HCT116 (cell line): ENCODE data around the gene OSBPL1A. TPM values are rescaled to one million over a fixed set of nuclear protein-coding genes. Genes with fewer than 3 reads are reported as not detected.
"Not testable (repeated sequence)": the region's sequence is repeated elsewhere in the genome, so short reads cannot be mapped to it uniquely, and the experiment has no call there.

ENCODE experiments used
- ATAC-seq: fragments of 200-7000 bp; cut with Tn5 transposase; 2 replicates; pipeline ENCODE4 v1.9.1; 2020; ENCODE audit warnings: mild to moderate bottlenecking, moderate library complexity
- BruUV-seq: library from RNA; stranded (reverse); fragments of 400-500 nt; replicated peaks from 2 replicates; lab custom pipeline; 2021; lab: Mats Ljungman, UMichigan
- CTCF ChIA-PET: fragments of 300-600 bp; sonication (Branson Sonifier 250); formaldehyde crosslinking; loops from one replicate; lab custom pipeline; 2021; ENCODE audit warnings: antibody characterized with exemption; lab: Charles Lee
- POLR2A ChIA-PET: fragments of 300-600, 350-600 bp; sonication (Branson Sonifier 250); formaldehyde crosslinking; loops from one replicate; lab custom pipeline; 2021; ENCODE audit warnings: antibody characterized with exemption; lab: Charles Lee
- RAD21 ChIA-PET, 2 experiments: fragments of 300-600 bp; sonication (Branson Sonifier 250); formaldehyde crosslinking; loops; one replicate each; lab custom pipeline; 2023; ENCODE audit warnings: low total read pairs in 2 of 2; ENCODE audit not compliant: uncharacterized antibody in 2 of 2, unreplicated experiment in 2 of 2, low non-redundant PET in 1 of 2; lab: Charles Lee
- DNase-seq: peaks from one replicate; pipeline ENCODE4 v3.0.0-alpha.2; 2010; ENCODE audit warnings: low read depth, low spot score
- H2AFZ ChIP-seq: fragments of 200-600 bp; shearing (Covaris generic), sonication (generic); 2 replicates; pipeline ENCODE4 v1.6.1; 2017; ENCODE audit warnings: low read depth, mixed run types, mixed read lengths, antibody characterized with exemption, low read length; ENCODE audit not compliant: poor library complexity, severe bottlenecking
- H3K27ac ChIP-seq: 2 replicates; pipeline ENCODE4 v1.5.1; 2012; ENCODE audit warnings: low read depth, low read length
- H3K27me3 ChIP-seq: fragments of 200-600 bp; sonication (generic); 2 replicates; pipeline ENCODE4 v1.6.1; 2016; ENCODE audit warnings: mixed run types, low read length, mixed read lengths; ENCODE audit not compliant: insufficient read depth
- H3K36me3 ChIP-seq, 2 experiments: fragments of 200-500 bp in 1 of 2; fragments of 200-600 bp in 1 of 2; sonication (Bioruptor generic) in 1 of 2; sonication (generic) in 1 of 2; 2 replicates each; pipeline versions ENCODE4 v1.5.1 to v1.6.1; 2014 to 2016; ENCODE audit warnings: low read length in 2 of 2, inconsistent platforms in 1 of 2, mixed read lengths in 1 of 2, mixed run types in 1 of 2; ENCODE audit not compliant: insufficient read depth in 2 of 2, control insufficient read depth in 1 of 2
- H3K4me1 ChIP-seq, 2 experiments: fragments of 200-600 bp in 1 of 2; sonication (generic) in 1 of 2; 2 replicates each; pipeline versions ENCODE4 v1.5.1 to v1.6.1; 2012 to 2017; ENCODE audit warnings: low read length in 2 of 2, inconsistent platforms in 1 of 2, mild to moderate bottlenecking in 1 of 2, mixed read lengths in 1 of 2, mixed run types in 1 of 2, moderate library complexity in 1 of 2; ENCODE audit not compliant: insufficient read depth in 2 of 2, control insufficient read depth in 1 of 2
- H3K4me2 ChIP-seq: fragments of 200-600 bp; sonication (generic); 2 replicates; pipeline ENCODE4 v1.6.1; 2017; ENCODE audit warnings: mixed run types, low read length, mixed read lengths
- H3K4me3 ChIP-seq, 2 experiments: fragments of 200-600 bp in 1 of 2; sonication (generic) in 1 of 2; replicated peaks in 1 of 2; 2 replicates each; pipeline ENCODE4 v1.5.1; 2011 to 2016; ENCODE audit warnings: low read length in 2 of 2, control low read depth in 1 of 2, low read depth in 1 of 2, mild to moderate bottlenecking in 1 of 2, mixed read lengths in 1 of 2, mixed run types in 1 of 2
- H3K79me2 ChIP-seq: fragments of 200-600 bp; sonication (generic); 2 replicates; pipeline ENCODE4 v1.6.1; 2017; ENCODE audit warnings: mild to moderate bottlenecking, mixed run types, low read length, moderate library complexity, mixed read lengths; ENCODE audit not compliant: insufficient read depth
- H3K9ac ChIP-seq: fragments of 200-600 bp; sonication (generic); 2 replicates; pipeline ENCODE4 v1.6.1; 2016; ENCODE audit warnings: low read length, mixed read lengths
- H3K9me2 ChIP-seq: fragments of 200-600 bp; sonication (generic), shearing (Covaris generic); 2 replicates; pipeline ENCODE4 v1.6.1; 2017; ENCODE audit warnings: mixed run types, mild to moderate bottlenecking, moderate library complexity; ENCODE audit not compliant: insufficient read depth
- H3K9me3 ChIP-seq, 2 experiments: fragments of 200-500 bp in 1 of 2; fragments of 200-600 bp in 1 of 2; sonication (Bioruptor generic) in 1 of 2; sonication (generic) in 1 of 2; 2 replicates each; pipeline ENCODE4 v1.6.1; 2014 to 2017; ENCODE audit warnings: low read length in 2 of 2, mixed read lengths in 2 of 2, inconsistent platforms in 1 of 2, low read depth in 1 of 2, mild to moderate bottlenecking in 1 of 2, mixed run types in 1 of 2, moderate library complexity in 1 of 2; ENCODE audit not compliant: control insufficient read depth in 1 of 2, insufficient read depth in 1 of 2
- H4K20me1 ChIP-seq: fragments of 200-600 bp; sonication (generic), shearing (Covaris generic); 2 replicates; pipeline ENCODE4 v1.6.1; 2017; ENCODE audit warnings: mixed run types, mild to moderate bottlenecking, moderate library complexity; ENCODE audit not compliant: insufficient read depth
- ATF3 ChIP-seq: IDR thresholded peaks from 2 replicates; pipeline ENCODE4 v1.6.1; 2012
- CBX3 ChIP-seq: IDR thresholded peaks from 2 replicates; pipeline ENCODE4 v1.6.1; 2012; ENCODE audit warnings: low read depth
- CEBPB ChIP-seq: IDR thresholded peaks from 2 replicates; pipeline ENCODE4 v1.6.1; 2012; ENCODE audit warnings: low read depth
- CTCF ChIP-seq, 3 experiments: fragments of 200-600 bp in 1 of 3; sonication (generic) in 1 of 3; IDR thresholded peaks in 2 of 3; conservative IDR thresholded peaks in 1 of 3; 2 replicates each; pipeline ENCODE4 v1.5.1; 2012 to 2017; ENCODE audit warnings: low read depth in 2 of 3, low read length in 2 of 3, antibody characterized with exemption in 1 of 3, borderline replicate concordance in 1 of 3, control low read depth in 1 of 3, mild to moderate bottlenecking in 1 of 3, mixed read lengths in 1 of 3, mixed run types in 1 of 3, moderate library complexity in 1 of 3; ENCODE audit not compliant: insufficient read depth in 1 of 3
- EGR1 ChIP-seq: IDR thresholded peaks from 2 replicates; pipeline ENCODE4 v1.6.1; 2012; ENCODE audit warnings: low read depth
- ELF1 ChIP-seq: IDR thresholded peaks from 2 replicates; pipeline ENCODE4 v1.6.1; 2012; ENCODE audit warnings: low read depth, borderline replicate concordance
- EZH2 ChIP-seq: fragments of 200-600 bp; sonication (generic); IDR thresholded peaks from 2 replicates; pipeline ENCODE4 v1.6.1; 2017; ENCODE audit warnings: antibody characterized with exemption, mixed run types
- FOSL1 ChIP-seq: IDR thresholded peaks from 2 replicates; pipeline ENCODE4 v1.6.1; 2012; ENCODE audit warnings: low read depth
- MAX ChIP-seq: IDR thresholded peaks from 2 replicates; pipeline ENCODE4 v1.6.1; 2012
- POLR2A ChIP-seq: IDR thresholded peaks from 2 replicates; pipeline ENCODE4 v1.7.0; 2011; ENCODE audit warnings: borderline replicate concordance; ENCODE audit not compliant: insufficient read depth, insufficient read length; ENCODE audit errors: extremely low read depth
- RAD21 ChIP-seq: IDR thresholded peaks from 2 replicates; pipeline ENCODE4 v1.6.1; 2012; ENCODE audit warnings: low read depth, mild to moderate bottlenecking
- SRF ChIP-seq: IDR thresholded peaks from 2 replicates; pipeline ENCODE4 v1.6.1; 2012; ENCODE audit warnings: low read depth
- TCF7L2 ChIP-seq: IDR thresholded peaks from 2 replicates; pipeline ENCODE4 v1.7.0; 2011; ENCODE audit warnings: borderline replicate concordance, inconsistent platforms; ENCODE audit not compliant: insufficient read depth, insufficient read length; ENCODE audit errors: extremely low read depth
- YY1 ChIP-seq: IDR thresholded peaks from 2 replicates; pipeline ENCODE4 v1.6.1; 2011; ENCODE audit warnings: low read length, low read depth, moderate library complexity, mild to moderate bottlenecking; ENCODE audit not compliant: insufficient replicate concordance; ENCODE audit errors: extremely low read depth
- ZBTB33 ChIP-seq: IDR thresholded peaks from 2 replicates; pipeline ENCODE4 v1.6.1; 2011; ENCODE audit warnings: mild to moderate bottlenecking, low read length, moderate library complexity; ENCODE audit not compliant: insufficient replicate concordance; ENCODE audit errors: extremely low read depth
- ZFX ChIP-seq: fragments of 450-650 bp; IDR thresholded peaks from 2 replicates; pipeline ENCODE4 v1.6.1; 2017
- ZNF274 ChIP-seq: fragments of 200-500 bp; sonication (Bioruptor generic); IDR thresholded peaks from 2 replicates; pipeline ENCODE4 v1.6.1; 2014; ENCODE audit warnings: mild to moderate bottlenecking, low read depth, low read length, inconsistent platforms
- intact Hi-C: fragments of 100-400 bp; cut with micrococcal nuclease; formaldehyde crosslinking; loops from 2 replicates; pipeline ENCODE4 v1.10.0; 2022
- total RNA-seq: library from RNA; stranded (reverse); gene quantifications from one replicate; pipeline ENCODE4 v1.2.1, GENCODE V29; 2021; ENCODE audit not compliant: unreplicated experiment

The OSBPL1A gene
- total RNA-seq, 1 experiment from 2014 or later = 18.9 TPM

- peaks cover 7 to 11% of the 10 kb centered on the region in 2 experiments for H3K4me1 ChIP-seq
- no peak overlapping the region for H2AFZ ChIP-seq
- DNase-seq (no peak), ATAC-seq (no peak)
- H3K79me2 ChIP-seq = no peaks in the 10 kb centered on the region
- ChIA-PET POLR2A (no interaction called here), CTCF (no interaction called here), RAD21 (no interaction called here)
- H3K9ac ChIP-seq = no peak overlapping the region
- no peaks in the 10 kb centered on the region for H4K20me1 ChIP-seq
- H3K27me3 ChIP-seq = no peaks in the 10 kb centered on the region
- no peaks in the 10 kb centered on the region for H3K36me3 ChIP-seq
- no TSS peak for BruUV-seq
- TF ChIP-seq ZBTB33 (no peak), SRF (no peak), EGR1 (no peak), CBX3 (no peak), YY1 (no peak), ATF3 (no peak), ZNF274 (no peak), EZH2 (no peak), ELF1 (no peak), ZFX (no peak), POLR2A (no peak), TCF7L2 (no peak), RAD21 (no peak), MAX (no peak), CTCF (IDR thresholded peaks at IDR 0.05 in 2 of 3, conservative IDR thresholded peaks at IDR 0.05 in 1 of 3; ENCODE audit: borderline replicate concordance in 1 of 3, insufficient read depth in 1 of 3, low read depth in 2 of 3, low read length in 2 of 3) (no peak), CEBPB (no peak), FOSL1 (no peak)
- intact Hi-C loops = no loop called here
- no peaks in the 10 kb centered on the region for H3K9me3 ChIP-seq
- H3K27ac ChIP-seq = no peak overlapping the region
- H3K9me2 ChIP-seq = no peaks in the 10 kb centered on the region
- no peak overlapping the region for H3K4me3 ChIP-seq
- H3K4me2 ChIP-seq = no peak overlapping the region
These were observed 19.0 kb downstream of the OSBPL1A start for GRCh38 chr18:24378598-24378997.

- H2AFZ ChIP-seq, H3K9ac ChIP-seq, ATAC-seq, DNase-seq, H3K27me3 ChIP-seq, CTCF ChIA-PET, BruUV-seq, H3K4me1 ChIP-seq, H3K79me2 ChIP-seq, POLR2A ChIA-PET, H3K4me3 ChIP-seq, H3K36me3 ChIP-seq, RAD21 ChIA-PET, H3K9me3 ChIP-seq, intact Hi-C loops, H3K9me2 ChIP-seq, H3K4me2 ChIP-seq, H4K20me1 ChIP-seq, H3K27ac ChIP-seq: not testable (repeated sequence)
These were observed 21.1 kb downstream of the OSBPL1A start for GRCh38 chr18:24376531-24376930.
